GM12875 (cell line): ENCODE results near the gene LRRC73.

Source experiments
- H3K4me3 ChIP-seq: one replicate; pipeline ENCODE4 v1.5.1; 2011; ENCODE audit warnings: low read depth, low read length, control low read depth
- CTCF ChIP-seq: IDR thresholded peaks from 2 replicates; pipeline ENCODE4 v1.5.1; 2011; ENCODE audit warnings: low read depth, mild to moderate bottlenecking, control low read depth, inconsistent platforms, low read length, moderate library complexity, borderline replicate concordance; ENCODE audit not compliant: insufficient read depth

Gene LRRC73

GRCh38 chr6:43491750-43492661, 18.1 kb downstream of the LRRC73 start:
- TF ChIP-seq CTCF = no peak
- H3K4me3 ChIP-seq = no peak overlapping the region

GRCh38 chr6:43490523-43490939, 19.6 kb downstream of the LRRC73 start:
- H3K4me3 ChIP-seq = no peak overlapping the region
- TF ChIP-seq CTCF = no peak

GRCh38 chr6:43489277-43490072, 20.7 kb downstream of the LRRC73 start:
- no peak for TF ChIP-seq CTCF

GRCh38 chr6:43488667-43489276, 21.4 kb downstream of the LRRC73 start:
- no peak overlapping the region for H3K4me3 ChIP-seq
- TF ChIP-seq CTCF = no peak

More at GRCh38 chr6:43489277-43490072, 20.7 kb downstream of the LRRC73 start:
- H3K4me3 ChIP-seq = no peak overlapping the region

- no peak for TF ChIP-seq CTCF
- no peak overlapping the region for H3K4me3 ChIP-seq
Observed at GRCh38 chr6:43481591-43482236, 28.4 kb downstream of the LRRC73 start.

- no peak for TF ChIP-seq CTCF
- no peak overlapping the region for H3K4me3 ChIP-seq
Observed at GRCh38 chr6:43481075-43481474, 29.1 kb downstream of the LRRC73 start.
